ENCODE measurements around the gene RNF26.

Gene RNF26

GRCh38 chr11:119290894-119291497 lies 43.3 kb upstream of the RNF26 start:
- Histone ChIP-seq H3K36me3 (ENCODE audit: insufficient read depth, low read length) (peaks cover 51% of the 10 kb centered on the region), H4K20me1 (ENCODE audit: insufficient read depth, low read length) (no peaks in the 10 kb centered on the region), H3K4me1 (ENCODE audit: insufficient read depth, low read length, severe bottlenecking) (no peaks in the 10 kb centered on the region), H2AFZ (ENCODE audit: low read length) (no peak overlapping the region), H3K9me3 (ENCODE audit: low read length) (no peaks in the 10 kb centered on the region), H3K9ac (ENCODE audit: low read length) (no peak overlapping the region), H3K9me2 (ENCODE audit: low read depth, low read length) (no peaks in the 10 kb centered on the region), H3K27ac (ENCODE audit: low read depth, low read length, poor library complexity, severe bottlenecking) (no peak overlapping the region), H3K4me2 (ENCODE audit: low read length) (no peak overlapping the region), H3K4me3 (ENCODE audit: low read depth, low read length, poor library complexity, severe bottlenecking) (no peak overlapping the region), H3K27me3 (ENCODE audit: insufficient read depth, low read length) (no peaks in the 10 kb centered on the region), H3F3A (ENCODE audit: insufficient read depth, low read length) (no peaks in the 10 kb centered on the region), H3K79me2 (ENCODE audit: insufficient read depth, low read length) (no peaks in the 10 kb centered on the region)
- no peak for TF ChIP-seq CTCF (IDR thresholded peaks at IDR 0.05; ENCODE audit: low read length)
- no peak for TF ChIP-seq EZH2 (IDR thresholded peaks at IDR 0.05; ENCODE audit: borderline replicate concordance, low read length)

- Histone ChIP-seq H3K4me3 (ENCODE audit: low read depth, low read length, poor library complexity, severe bottlenecking) (no peak overlapping the region), H2AFZ (ENCODE audit: low read length) (no peak overlapping the region), H3K27me3 (ENCODE audit: insufficient read depth, low read length) (no peaks in the 10 kb centered on the region), H4K20me1 (ENCODE audit: insufficient read depth, low read length) (no peaks in the 10 kb centered on the region), H3K27ac (ENCODE audit: low read depth, low read length, poor library complexity, severe bottlenecking) (no peak overlapping the region), H3K36me3 (ENCODE audit: insufficient read depth, low read length) (peaks cover 48% of the 10 kb centered on the region), H3K9me2 (ENCODE audit: low read depth, low read length) (no peaks in the 10 kb centered on the region), H3K4me2 (ENCODE audit: low read length) (no peak overlapping the region), H3K4me1 (ENCODE audit: insufficient read depth, low read length, severe bottlenecking) (no peaks in the 10 kb centered on the region), H3K9me3 (ENCODE audit: low read length) (no peaks in the 10 kb centered on the region), H3K9ac (ENCODE audit: low read length) (no peak overlapping the region), H3F3A (ENCODE audit: insufficient read depth, low read length) (no peaks in the 10 kb centered on the region), H3K79me2 (ENCODE audit: insufficient read depth, low read length) (no peaks in the 10 kb centered on the region)
- TF ChIP-seq EZH2 (IDR thresholded peaks at IDR 0.05; ENCODE audit: borderline replicate concordance, low read length) (no peak), CTCF (IDR thresholded peaks at IDR 0.05; ENCODE audit: low read length) (no peak)
These were observed 40.9 kb upstream of the RNF26 start for GRCh38 chr11:119293461-119293860.

- Histone ChIP-seq H3K27me3 (ENCODE audit: insufficient read depth, low read length) (no peaks in the 10 kb centered on the region), H3K9ac (ENCODE audit: low read length) (no peak overlapping the region), H3K27ac (ENCODE audit: low read depth, low read length, poor library complexity, severe bottlenecking) (no peak overlapping the region), H3K9me3 (ENCODE audit: low read length) (no peaks in the 10 kb centered on the region), H3K79me2 (ENCODE audit: insufficient read depth, low read length) (no peaks in the 10 kb centered on the region), H2AFZ (ENCODE audit: low read length) (no peak overlapping the region), H3K9me2 (ENCODE audit: low read depth, low read length) (no peaks in the 10 kb centered on the region), H3F3A (ENCODE audit: insufficient read depth, low read length) (no peaks in the 10 kb centered on the region), H3K4me2 (ENCODE audit: low read length) (no peak overlapping the region), H3K4me3 (ENCODE audit: low read depth, low read length, poor library complexity, severe bottlenecking) (no peak overlapping the region), H3K4me1 (ENCODE audit: insufficient read depth, low read length, severe bottlenecking) (no peaks in the 10 kb centered on the region), H3K36me3 (ENCODE audit: insufficient read depth, low read length) (peaks cover 48% of the 10 kb centered on the region), H4K20me1 (ENCODE audit: insufficient read depth, low read length) (no peaks in the 10 kb centered on the region)
- TF ChIP-seq CTCF (IDR thresholded peaks at IDR 0.05; ENCODE audit: low read length) (peak; percentile 20; the same call in 1 of the 2 replicates), EZH2 (IDR thresholded peaks at IDR 0.05; ENCODE audit: borderline replicate concordance, low read length) (no peak)
These were observed 39.1 kb upstream of the RNF26 start for GRCh38 chr11:119295178-119295577.

Data from OCI-LY1 (cell line).